GM21360 (cell line): Measurements from ENCODE around the gene POLR2E.

Source experiments
- ATAC-seq: cut with Tn5 transposase; IDR thresholded peaks from one replicate; pipeline ENCODE4 v1.9.1; 2021; ENCODE audit warnings: mild to moderate bottlenecking, moderate library complexity; ENCODE audit not compliant: unreplicated experiment

Gene POLR2E

DNA sequence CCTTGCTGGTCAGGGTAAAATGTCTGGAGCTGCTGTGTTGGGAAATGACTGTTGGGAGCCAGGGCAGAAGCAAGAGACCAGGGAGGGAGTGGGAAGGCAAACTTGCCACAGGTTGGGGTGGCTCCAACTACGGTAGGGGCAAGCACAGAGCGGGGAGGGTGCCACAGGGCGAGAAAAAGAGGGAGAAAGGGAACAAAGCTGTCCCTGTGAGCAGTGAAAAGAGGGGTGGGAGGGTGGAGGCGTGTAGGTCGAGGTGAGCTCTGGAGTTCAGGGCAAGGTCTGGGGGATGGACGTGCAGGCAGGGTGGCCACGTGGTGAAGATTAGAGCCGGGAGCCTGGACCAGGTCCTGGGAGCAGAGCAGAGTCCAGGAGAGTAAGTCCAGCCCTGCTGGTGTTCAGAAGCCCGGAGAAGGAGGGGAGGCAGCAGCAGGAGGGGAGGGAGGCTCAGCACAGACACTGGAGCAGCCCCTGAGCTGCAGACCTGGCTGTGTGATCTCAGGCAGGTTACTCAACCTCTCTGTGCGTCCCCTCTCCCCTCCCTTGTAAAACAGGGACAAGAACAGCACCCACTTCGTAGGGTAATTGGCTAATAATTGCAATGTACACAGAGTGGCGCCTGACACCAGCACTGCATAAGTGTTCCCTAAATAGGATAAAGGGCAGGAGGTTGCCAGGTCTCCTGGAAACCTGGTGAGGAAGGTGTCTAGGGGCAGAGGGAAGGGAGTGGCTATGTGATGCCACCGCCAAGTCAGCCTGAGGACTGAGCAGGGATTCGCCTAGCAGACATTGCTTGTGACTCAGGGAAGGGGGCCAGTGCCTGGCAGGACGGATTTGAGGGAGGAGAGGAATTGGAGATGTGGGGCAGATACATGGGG, 3.2 kb upstream of the POLR2E start:
- no peak for ATAC-seq

DNA sequence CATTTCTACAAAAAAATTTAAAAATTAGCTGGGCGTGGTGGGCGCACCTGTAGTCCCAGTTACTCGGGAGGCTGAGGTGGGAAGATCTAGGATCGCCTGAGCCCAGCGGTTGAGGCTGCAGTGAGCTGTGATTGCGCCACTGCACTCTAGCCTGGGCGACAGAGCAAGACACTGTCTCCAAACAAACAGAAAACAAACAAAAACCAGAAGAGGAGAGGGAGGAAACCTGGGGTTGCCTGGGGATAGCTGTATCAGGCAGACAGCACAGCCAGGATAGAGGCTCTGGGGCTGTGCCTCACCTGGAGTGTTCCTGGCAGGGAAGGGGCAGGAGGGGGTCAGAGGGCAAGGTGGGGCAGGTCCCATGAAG, 2.6 kb upstream of the POLR2E start:
- ATAC-seq: no peak

DNA sequence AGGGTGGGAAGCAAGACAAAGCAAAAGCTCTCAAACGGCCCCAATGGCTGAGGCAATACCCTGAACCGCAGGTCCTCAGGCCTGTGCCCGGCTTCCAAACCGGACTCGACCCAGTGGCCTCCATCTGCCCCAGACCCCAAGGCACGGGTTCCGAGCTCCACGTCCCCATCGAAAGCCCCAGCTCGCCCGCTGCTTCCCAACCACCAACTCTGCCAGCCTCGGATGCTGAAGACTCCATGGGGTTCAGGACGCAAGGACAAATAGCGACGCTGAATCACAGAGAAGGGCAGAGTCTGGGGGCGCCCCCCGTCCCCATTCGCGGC, 559 bp downstream of the POLR2E start:
- ATAC-seq: no peak

DNA sequence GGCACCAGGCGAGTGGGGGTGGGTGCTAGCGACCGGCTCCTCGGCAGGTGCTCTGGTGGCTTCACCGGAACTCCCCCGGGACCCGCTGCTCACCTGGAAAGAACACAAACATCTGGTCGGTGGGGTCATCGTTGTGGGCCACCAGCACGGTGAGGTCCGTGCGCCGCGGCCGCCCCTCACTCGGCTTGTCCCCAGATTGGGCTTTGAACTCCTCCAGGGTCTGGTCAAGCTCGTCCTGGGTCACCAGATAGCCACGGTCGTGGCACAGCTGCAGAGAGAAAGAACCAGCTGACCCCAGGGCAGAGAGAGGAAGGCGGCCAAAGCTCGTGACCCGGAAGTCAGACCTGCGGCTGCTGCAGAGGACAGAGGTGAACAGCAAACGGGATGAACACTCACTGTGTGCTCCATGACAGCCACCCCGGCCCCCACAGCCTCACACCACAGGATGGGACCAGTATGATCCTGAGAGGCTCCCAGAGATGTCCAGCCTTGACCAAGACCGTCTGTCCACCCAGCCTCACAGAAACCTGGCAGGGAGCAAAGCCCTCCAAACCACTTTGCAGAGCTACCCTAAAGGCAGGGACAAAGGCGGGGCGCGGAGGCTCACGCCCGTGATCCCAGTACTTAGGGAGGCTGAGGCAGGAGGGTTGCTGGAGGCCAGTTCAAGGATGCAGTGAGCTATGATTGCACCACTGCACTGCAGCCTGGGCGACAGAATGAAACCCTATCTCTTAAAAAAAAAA, 1.2 kb downstream of the POLR2E start:
- ATAC-seq: no peak

DNA sequence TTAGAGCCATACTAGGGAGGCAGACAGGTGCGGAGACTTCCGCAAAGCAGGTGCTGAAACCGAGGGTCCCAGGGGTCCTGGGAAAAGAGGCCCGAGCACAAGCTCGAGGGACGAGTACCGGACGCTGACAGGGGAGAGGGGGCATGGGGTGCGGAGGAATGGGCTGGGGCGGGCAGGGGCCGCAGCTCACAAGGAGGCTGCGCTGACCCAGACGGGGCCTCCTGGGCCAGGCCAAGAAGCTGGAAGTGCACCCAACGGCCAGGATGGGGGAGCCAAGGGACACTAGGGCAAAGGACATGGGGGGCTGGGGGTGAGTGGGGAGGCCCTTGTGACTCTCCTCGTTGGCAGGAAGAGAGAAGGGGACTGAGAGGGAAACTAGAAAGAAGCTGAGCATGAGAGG, 1.8 kb downstream of the POLR2E start:
- no peak for ATAC-seq

DNA sequence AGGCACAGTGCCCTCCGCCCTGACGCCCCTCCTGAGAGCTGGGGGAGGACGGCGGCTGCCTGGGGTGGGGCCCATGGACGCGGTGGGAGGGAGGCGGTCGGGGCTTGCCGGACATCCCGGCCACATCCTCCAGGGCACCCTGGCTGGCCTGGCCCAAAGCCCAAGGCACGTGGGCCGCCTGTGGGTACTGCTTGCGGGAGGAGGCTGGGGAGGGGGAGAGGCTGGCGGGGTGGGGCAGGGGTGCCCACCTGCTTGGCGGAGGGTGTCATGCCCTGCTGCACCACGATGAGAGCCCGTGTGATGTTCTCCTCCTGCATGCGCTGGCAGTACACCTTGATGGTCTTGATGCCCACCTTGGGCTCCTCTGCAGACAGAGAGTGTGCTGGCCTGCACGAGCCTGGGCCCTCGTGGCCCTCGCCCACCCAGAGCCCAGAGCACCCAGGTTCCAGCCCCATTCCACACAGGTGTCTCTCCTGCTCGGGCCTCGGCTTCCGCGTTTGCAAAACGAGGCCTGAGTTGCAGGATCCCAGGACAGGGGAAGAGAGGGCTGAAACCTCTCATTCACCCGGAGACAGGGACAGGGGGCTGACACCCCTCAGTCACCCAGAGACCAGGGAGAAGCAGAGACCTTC, 3.5 kb downstream of the POLR2E start:
- no peak for ATAC-seq

DNA sequence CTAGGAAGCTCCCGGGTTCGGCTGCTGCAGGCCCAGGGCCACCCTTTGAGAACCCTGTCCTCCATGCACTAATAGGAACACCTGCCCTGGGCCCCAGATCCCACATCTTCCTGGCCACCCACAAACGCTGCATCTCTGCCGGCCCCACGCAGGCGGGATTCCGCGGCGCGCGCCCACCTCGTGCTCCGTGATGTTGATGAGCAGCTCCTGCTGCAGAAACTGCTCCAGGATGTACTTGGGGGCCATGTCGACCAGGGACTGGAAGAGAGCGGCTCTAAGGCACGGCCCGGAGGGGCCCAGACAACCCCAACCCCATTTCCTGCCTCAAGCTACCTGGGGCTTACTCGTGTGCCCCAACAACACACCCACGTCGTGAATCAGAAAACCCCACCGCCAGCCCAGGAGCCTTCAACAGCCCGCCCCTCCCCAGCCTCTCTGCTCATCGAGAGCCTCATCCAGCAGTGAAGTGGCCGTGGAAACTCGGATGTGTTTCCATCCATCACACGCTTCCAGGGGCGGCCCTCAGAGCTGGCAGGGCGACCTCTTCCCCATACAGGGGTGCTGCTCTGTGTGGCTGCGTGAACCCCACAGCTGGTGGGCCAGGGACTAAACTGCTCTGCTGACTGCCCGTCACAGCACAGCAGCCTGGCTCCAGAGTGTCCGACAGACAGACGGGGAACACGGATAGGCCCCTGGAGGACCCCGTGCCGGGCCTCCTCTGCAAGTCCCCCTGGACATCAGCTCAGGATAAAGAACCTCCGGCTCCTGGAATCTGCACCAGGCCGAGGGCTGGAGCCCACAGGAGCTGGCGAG, 4.2 kb downstream of the POLR2E start:
- no peak for ATAC-seq

DNA sequence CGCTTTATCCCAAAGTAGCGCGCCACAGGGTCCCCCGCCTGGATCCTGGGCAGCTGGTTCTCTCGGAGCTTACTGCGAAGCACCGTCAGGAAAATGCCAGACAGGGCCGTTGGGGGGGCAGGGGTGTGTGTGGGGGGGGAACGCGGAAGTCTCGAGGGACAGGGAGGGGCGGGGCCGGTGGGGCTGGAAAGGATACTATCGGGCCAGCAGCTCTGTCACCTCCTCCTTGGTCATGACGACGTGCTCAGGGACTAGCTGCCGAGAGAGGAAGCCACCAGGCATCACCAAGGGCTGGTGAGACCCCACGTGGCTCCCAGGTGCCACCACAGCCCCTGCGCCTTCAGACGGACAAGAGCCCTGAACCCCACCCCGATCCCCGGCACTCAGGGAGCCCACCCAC, 5.3 kb downstream of the POLR2E start:
- no peak for ATAC-seq

DNA sequence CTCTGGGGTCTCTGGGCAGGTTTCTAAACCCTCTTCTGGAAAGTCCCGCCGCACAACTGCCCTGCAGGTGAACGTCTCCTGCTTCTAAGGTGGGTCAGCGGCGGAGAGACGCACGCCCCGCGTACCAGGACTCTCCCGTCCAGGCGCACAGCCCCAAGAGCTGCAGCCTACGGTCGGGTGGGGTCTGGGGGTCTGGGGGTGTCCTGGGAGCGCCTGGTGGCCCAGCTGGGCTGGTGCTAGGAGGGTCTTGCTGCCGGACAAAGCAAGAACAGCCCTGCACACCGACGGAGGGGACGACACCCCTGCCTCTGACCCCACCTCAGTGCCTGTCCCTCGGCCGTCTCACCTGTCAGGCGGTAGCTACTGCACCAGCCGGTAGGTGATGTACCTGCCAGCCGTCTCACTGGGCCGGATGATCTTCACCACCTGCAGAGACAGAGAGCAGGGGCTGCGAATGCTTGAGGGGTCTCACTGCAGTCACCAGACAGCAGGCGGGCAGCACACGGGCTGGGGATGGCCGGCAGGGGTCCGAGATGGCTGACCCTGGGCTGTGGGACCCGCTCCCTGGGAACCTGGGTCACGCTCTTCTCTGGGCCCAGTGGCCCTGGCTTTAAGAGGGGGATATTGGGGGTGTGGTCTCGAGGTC, 5.9 kb downstream of the POLR2E start:
- ATAC-seq: no peak

DNA sequence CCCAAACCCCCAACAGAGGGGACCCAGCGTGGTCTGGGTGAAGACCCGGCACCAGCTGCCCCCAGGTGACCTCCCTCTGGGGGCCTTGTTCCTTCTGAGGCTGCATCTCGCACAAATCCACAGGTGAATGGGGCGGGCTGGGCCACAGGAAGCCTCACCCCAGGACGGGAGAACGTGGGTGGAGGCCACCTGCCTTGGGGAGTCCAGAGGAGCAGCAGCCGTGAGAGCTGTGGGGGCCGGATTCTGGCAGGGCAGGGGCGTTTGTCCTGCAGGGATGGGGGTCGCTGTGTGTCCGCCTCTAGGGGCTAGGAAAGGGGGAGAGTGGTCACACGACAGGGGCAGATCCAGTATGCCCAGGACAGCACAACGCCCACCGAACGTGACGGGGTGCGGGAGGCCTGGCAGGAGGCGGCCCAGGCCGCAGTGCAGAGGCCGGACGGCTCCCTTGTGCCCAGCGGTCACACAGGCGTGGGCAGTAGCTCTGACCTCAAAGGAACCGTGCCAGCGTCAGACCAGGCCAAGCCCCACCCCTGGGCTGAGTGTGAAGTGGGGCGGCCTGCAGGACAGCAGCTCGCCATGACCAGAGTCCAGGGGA, 6.7 kb downstream of the POLR2E start:
- no peak for ATAC-seq

DNA sequence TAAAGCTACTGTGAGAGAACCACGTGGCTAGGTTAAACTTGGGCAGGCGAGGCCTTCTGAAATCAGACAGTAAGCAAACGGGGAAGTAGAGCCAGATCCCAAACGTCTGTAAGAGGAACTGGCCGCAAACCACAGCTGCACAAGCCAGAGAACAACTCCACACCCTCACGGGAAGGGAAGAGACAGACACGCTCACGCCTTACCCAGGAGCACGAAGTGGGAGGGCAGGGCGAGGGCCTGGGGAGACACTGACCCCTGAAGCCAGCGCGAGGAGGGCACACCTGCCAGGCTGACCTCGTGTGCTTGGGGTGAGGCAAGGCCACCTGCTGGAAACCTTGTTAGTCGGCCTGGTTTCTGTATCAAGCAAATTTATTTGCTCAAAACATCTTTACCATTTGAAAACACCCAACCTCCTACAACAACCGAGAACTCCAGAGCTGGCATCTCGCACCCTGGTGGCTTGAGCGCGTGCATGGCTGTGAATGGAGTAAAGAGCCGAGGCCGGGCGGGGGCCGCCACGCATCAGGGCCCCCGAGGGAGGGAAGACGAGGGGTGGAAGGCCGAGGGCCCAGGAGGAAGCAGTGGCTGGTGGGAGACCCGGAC, 7.3 kb downstream of the POLR2E start:
- ATAC-seq: no peak

DNA sequence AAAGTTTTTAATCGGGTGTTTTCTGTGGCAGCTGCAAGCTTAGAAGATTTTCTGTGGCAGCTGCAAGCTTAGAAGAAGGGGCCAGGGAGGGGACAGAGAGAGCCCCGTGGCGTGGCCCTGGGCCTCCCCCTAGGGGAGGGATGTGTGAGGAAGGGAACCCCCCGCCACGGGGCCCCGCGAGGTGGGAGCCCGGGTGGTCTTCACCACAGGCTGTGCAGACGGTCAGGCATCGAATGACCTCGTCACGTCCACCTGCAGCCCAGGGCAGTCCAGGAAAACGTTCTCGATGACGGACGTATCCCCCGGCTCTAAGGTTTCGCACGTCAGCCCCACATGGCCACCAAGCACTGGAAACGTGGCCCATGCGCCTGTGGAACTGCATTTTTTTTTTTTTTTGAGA, 8.6 kb downstream of the POLR2E start:
- ATAC-seq: no peak

DNA sequence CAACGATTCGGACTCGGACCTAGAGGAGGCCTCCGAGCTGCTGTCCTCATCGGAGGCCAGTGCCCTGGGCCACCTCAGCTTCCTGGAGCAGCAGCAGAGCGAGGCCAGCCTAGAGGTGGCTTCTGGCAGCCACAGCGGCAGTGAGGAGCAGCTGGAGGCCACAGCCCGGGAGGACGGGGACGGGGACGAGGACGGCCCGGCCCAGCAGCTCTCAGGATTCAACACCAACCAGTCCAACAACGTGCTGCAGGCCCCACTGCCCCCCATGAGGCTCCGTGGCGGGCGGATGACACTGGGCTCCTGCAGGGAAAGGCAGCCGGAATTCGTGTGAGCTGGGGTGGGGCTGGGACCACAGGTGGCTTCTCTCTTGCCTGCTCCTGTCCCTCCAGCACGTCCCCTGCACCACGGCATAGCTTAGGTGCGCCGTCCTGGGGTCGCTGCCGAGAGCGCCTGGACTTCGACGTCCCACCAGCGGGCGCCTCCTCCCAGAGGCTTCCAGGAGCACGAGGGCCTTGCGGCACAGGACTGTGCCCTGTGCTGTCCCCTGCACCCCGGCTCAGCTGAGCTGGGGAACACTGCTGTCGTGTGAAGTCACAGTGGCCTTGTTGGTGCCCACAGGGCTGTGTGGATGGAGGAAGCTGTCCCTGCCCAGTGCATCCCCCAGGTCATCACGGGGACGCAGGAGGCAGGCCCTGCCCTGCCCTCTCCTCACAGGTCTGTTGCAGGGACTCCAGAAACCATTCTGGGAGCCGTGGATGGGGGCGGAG, 9.3 kb downstream of the POLR2E start:
- no peak for ATAC-seq

DNA sequence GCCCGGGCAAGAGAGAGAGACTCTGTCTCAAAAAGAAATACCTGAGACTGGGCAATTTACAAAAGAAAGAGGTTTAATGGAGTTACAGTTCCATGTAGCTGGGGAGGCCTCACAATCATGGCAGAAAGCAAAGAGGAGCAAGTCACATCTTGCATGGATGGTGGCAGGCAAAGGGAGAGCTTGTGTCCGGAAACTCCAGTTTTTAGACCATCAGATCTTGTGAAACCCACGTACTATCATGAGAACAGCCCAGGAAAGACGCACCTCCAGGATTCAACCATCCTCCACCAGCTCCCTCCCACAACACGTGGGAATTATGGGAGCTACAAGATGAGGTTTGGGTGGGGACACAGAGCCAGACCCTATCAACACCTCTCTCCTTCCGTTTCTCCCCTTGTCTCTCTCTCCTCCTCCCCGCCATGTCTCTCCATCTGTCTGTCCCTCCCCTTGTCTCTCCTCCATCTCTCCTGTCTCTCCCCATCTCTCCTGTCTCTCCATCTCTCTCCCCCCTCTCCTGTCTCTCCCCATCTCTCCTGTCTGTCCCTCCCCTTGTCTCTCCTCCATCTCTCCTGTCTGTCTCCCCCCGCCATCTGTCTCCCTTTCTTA, 10.0 kb downstream of the POLR2E start:
- no peak for ATAC-seq

DNA sequence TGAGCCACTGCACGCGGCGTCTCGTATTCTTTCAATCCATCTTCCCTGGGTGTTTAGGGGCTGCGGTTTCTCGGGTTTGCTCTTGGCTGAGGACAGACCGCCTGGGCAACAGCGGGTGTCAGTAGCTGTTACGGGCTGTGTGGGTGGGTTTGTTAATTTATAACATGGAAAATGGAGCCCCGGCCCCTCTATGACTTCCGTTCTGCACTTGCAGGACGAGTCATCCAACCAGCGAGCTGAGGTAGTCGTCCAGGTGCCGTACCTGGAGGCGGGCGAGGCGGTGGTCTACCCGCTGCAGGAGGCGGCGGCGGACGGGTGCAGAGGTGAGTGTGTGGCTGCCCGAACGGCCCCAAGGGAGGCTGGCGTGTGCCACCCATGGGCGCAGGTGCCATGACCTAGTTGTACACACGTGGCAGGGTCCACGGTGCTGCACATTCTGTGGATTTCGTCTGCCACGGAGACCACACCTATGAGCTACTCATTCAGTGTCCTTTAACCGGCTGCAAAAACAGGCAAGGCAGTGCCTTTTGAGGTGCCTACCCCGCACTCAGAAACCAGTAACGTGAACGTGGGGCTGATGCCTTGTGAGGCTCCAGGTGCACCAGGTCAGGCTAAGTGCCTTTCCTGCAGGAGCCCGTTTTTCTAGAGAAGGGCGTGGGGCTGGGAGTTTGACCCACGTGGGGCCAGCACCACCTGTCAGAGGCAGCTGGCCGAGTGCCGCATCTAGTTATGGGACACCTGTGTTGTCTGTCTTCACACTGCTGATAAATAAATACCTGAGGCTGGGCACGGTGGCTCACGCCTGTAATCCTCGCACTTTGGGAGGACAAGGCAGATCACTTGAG, 10.9 kb downstream of the POLR2E start:
- ATAC-seq: no peak

DNA sequence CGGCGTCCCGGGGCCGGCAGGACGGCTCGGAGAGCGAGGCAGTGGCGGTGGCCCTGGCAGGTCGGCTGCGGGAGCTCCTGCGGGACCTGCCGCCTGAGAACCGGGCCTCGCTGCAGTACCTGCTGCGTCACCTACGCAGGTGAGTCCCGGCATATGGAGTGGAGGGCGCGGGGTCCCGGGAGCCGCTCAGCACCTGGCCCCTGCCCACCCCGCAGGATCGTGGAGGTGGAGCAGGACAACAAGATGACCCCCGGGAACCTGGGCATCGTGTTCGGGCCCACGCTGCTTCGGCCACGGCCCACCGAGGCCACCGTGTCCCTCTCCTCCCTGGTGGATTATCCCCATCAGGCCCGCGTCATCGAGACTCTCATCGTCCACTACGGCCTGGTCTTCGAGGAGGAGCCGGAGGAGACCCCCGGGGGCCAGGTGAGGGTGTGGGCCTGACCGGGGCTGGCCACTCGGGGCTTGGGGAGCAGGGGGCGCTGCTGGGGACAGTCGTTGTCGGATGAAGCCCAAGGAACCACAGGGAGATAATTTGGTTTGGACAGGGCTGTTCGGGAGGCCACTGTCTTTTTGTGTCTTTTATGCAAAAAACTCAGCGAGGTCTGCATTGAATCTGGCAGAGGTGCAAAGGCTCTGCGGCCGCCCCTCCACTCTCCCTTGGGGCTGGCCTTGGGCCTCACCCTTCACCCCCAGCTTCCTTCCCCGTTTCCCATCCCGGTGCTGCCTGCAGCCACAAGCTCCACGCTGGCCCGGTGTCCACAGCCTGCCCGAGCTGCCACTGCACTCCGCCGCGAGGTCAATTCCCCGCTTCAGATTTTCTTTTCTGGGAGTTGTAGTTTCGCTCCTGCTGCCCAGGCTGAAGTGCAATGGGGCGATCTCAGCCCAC, 12.0 kb downstream of the POLR2E start:
- ATAC-seq: no peak
